GM23338 (cell line): ENCODE measurements around the gene SERPINH1. TPM values are rescaled to one million over a fixed set of nuclear protein-coding genes. Genes with fewer than 3 reads are reported as not detected.

Source experiments
- ATAC-seq: fragments of 200-7000 bp; cut with Tn5 transposase; 3 replicates; pipeline ENCODE4 v1.9.1; 2020
- DNase-seq: peaks from one replicate; pipeline ENCODE4 v3.0.0-alpha.2; 2015; ENCODE audit warnings: low spot score
- H2AFZ ChIP-seq: fragments of 200-600 bp; sonication (generic); 2 replicates; pipeline ENCODE4 v1.8.0; 2016; ENCODE audit warnings: antibody characterized with exemption, mild to moderate bottlenecking, moderate library complexity
- H3F3A ChIP-seq: fragments of 200-600 bp; sonication (generic); replicated peaks from 2 replicates; pipeline ENCODE4 v1.8.0; 2017; ENCODE audit warnings: antibody characterized with exemption, mixed run types, low read depth
- H3K27ac ChIP-seq: fragments of 200-600 bp; sonication (generic); 2 replicates; pipeline ENCODE4 v1.6.1; 2016; ENCODE audit warnings: low read depth
- H3K27me3 ChIP-seq: fragments of 200-600 bp; sonication (generic); 2 replicates; pipeline ENCODE4 v1.8.0; 2016; ENCODE audit warnings: mild to moderate bottlenecking, mixed run types, moderate library complexity; ENCODE audit not compliant: insufficient read depth
- H3K36me3 ChIP-seq: fragments of 200-600 bp; sonication (generic); 2 replicates; pipeline ENCODE4 v1.8.0; 2016; ENCODE audit warnings: mild to moderate bottlenecking; ENCODE audit not compliant: insufficient read depth
- H3K4me1 ChIP-seq: fragments of 200-600 bp; sonication (generic); 2 replicates; pipeline ENCODE4 v1.8.0; 2016; ENCODE audit warnings: mild to moderate bottlenecking, moderate library complexity; ENCODE audit not compliant: insufficient read depth
- H3K4me2 ChIP-seq: fragments of 200-600 bp; sonication (generic); 2 replicates; pipeline ENCODE4 v1.7.1; 2017; ENCODE audit warnings: mixed run types
- H3K4me3 ChIP-seq: fragments of 200-600 bp; sonication (generic); 2 replicates; pipeline ENCODE4 v1.6.1; 2016; ENCODE audit warnings: mixed run types
- H3K79me2 ChIP-seq: fragments of 200-600 bp; sonication (generic); replicated peaks from 2 replicates; pipeline ENCODE4 v1.8.0; 2017; ENCODE audit warnings: mild to moderate bottlenecking; ENCODE audit not compliant: insufficient read depth
- H3K9me2 ChIP-seq: fragments of 200-600 bp; sonication (generic); 2 replicates; pipeline ENCODE4 v1.8.0; 2017; ENCODE audit not compliant: insufficient read depth
- H4K20me1 ChIP-seq: fragments of 200-600 bp; sonication (generic); replicated peaks from 2 replicates; pipeline ENCODE4 v1.8.0; 2017; ENCODE audit warnings: mild to moderate bottlenecking; ENCODE audit not compliant: insufficient read depth
- H3K27ac Mint-ChIP-seq: 2 replicates; pipeline ENCODE4 v1.8.0; 2020; ENCODE audit warnings: inconsistent platforms, mild to moderate bottlenecking, moderate library complexity, mixed read lengths
- H3K27me3 Mint-ChIP-seq: 3 replicates; pipeline ENCODE4 v1.8.0; 2022; ENCODE audit warnings: low read depth, mild to moderate bottlenecking, moderate library complexity, mixed read lengths, inconsistent platforms; ENCODE audit not compliant: insufficient read depth, poor library complexity
- H3K36me3 Mint-ChIP-seq: 3 replicates; pipeline ENCODE4 v1.8.0; 2021; ENCODE audit warnings: low read depth, mild to moderate bottlenecking, inconsistent platforms, moderate library complexity, mixed read lengths
- H3K4me1 Mint-ChIP-seq: 3 replicates; pipeline ENCODE4 v1.8.0; 2020; ENCODE audit warnings: mild to moderate bottlenecking, inconsistent platforms, mixed read lengths
- H3K4me3 Mint-ChIP-seq: 3 replicates; pipeline ENCODE4 v1.8.0; 2021; ENCODE audit warnings: moderate library complexity, mild to moderate bottlenecking, inconsistent platforms, mixed read lengths
- H3K9me3 Mint-ChIP-seq: 3 replicates; pipeline ENCODE4 v1.8.0; 2020; ENCODE audit warnings: moderate library complexity, mild to moderate bottlenecking, inconsistent platforms, mixed read lengths
- CREB1 ChIP-seq: fragments of 250-450 bp; sonication (Bioruptor Pico); IDR thresholded peaks from 2 replicates; pipeline ENCODE4 v1.5.0; 2020; ENCODE audit warnings: low read depth, mild to moderate bottlenecking, moderate library complexity
- CTCF ChIP-seq, 2 experiments: fragments of 200-600 bp in 1 of 2; sonication (generic) in 1 of 2; conservative IDR thresholded peaks; 2 replicates each; pipeline versions ENCODE4 v1.5.1 to v1.6.1; 2016 to 2017; ENCODE audit warnings: antibody characterized with exemption in 2 of 2, low read depth in 2 of 2, mild to moderate bottlenecking in 2 of 2, moderate library complexity in 1 of 2
- ETS1 ChIP-seq: IDR thresholded peaks from 2 replicates; pipeline ENCODE4 v1.6.1; 2016; ENCODE audit warnings: antibody characterized with exemption
- EZH2 ChIP-seq: fragments of 200-600 bp; sonication (generic); IDR thresholded peaks from one replicate; pipeline ENCODE4 v1.8.0; 2017; ENCODE audit warnings: antibody characterized with exemption, mild to moderate bottlenecking, low read depth; ENCODE audit not compliant: unreplicated experiment
- EZH2phosphoT487 ChIP-seq: fragments of 200-600 bp; sonication (generic); IDR thresholded peaks from one replicate; pipeline ENCODE4 v1.8.1; 2018; ENCODE audit warnings: antibody characterized with exemption; ENCODE audit not compliant: unreplicated experiment
- JUNB ChIP-seq: IDR thresholded peaks from one replicate; pipeline ENCODE4 v1.6.1; 2016; ENCODE audit warnings: antibody characterized with exemption; ENCODE audit not compliant: unreplicated experiment
- POLR2AphosphoS5 ChIP-seq: IDR thresholded peaks from 2 replicates; pipeline ENCODE4 v1.6.1; 2016; ENCODE audit warnings: antibody characterized with exemption, low read depth
- STAT1 ChIP-seq: IDR thresholded peaks from one replicate; pipeline ENCODE4 v1.6.1; 2016; ENCODE audit warnings: antibody characterized with exemption; ENCODE audit not compliant: unreplicated experiment
- ZNF114 ChIP-seq: fragments of 250-450 bp; sonication (Bioruptor Pico); IDR thresholded peaks from 2 replicates; pipeline ENCODE4 v1.5.0; 2020; ENCODE audit warnings: mild to moderate bottlenecking, moderate library complexity
- ZNF331 ChIP-seq: fragments of 250-450 bp; sonication (Bioruptor Pico); IDR thresholded peaks from 2 replicates; pipeline ENCODE4 v1.5.0; 2020; ENCODE audit warnings: low read depth, mild to moderate bottlenecking, moderate library complexity
- ZNF462 ChIP-seq: fragments of 250-450 bp; sonication (Bioruptor Pico); IDR thresholded peaks from 2 replicates; pipeline ENCODE4 v1.5.0; 2020; ENCODE audit warnings: mild to moderate bottlenecking, moderate library complexity
- polyA plus RNA-seq: library from polyadenylated mRNA; unstranded; fragments of >200 nt; fragmentation: Nextera tagmentation; extraction: Ambion mirVana; gene quantifications from 2 replicates; pipeline ENCODE4 v1.2.1, GENCODE V29; 2016
- total RNA-seq: library from RNA; depleted of rRNA; stranded (reverse); fragments of >200 nt; shearing (Covaris generic); gene quantifications from 2 replicates; pipeline ENCODE4 v1.2.3, GENCODE V29; 2014

Gene SERPINH1
- total and polyA plus RNA-seq, 2 experiments from 2014 or later = 238 to 1,217 TPM

DNA sequence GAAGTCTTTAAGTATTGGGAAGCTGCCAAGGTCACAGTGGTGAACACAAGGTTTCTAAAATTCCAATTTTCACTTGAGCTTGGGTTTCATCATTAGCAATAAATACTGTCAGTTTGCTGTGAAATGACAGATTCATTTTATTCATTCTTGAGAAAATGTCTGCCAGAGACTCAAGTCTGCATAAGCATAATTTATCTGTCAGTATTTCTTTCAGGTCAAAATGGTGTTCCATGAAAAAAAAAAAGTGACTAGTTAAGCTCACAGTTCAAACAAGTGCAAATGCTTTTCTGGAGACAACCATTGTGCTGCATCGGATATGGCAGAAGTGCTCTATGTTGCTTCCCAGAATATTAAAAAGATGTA lies 28.2 kb upstream of the SERPINH1 start:
- Mint-ChIP-seq H3K4me3 (no peak overlapping the region), H3K27me3 (peaks cover 18% of the 10 kb centered on the region), H3K36me3 (no peaks in the 10 kb centered on the region), H3K4me1 (peaks cover 14% of the 10 kb centered on the region), H3K9me3 (no peaks in the 10 kb centered on the region), H3K27ac (no peak overlapping the region)
- Histone ChIP-seq H2AFZ (no peak overlapping the region), H3K27ac (no peak overlapping the region), H3K79me2 (no peaks in the 10 kb centered on the region), H3K4me1 (peaks cover 4% of the 10 kb centered on the region; the same call in 1 of the 2 replicates), H3F3A (no peaks in the 10 kb centered on the region), H3K36me3 (no peaks in the 10 kb centered on the region), H3K9me2 (no peaks in the 10 kb centered on the region), H3K4me2 (no peak overlapping the region), H3K27me3 (no peaks in the 10 kb centered on the region), H3K4me3 (no peak overlapping the region), H4K20me1 (no peaks in the 10 kb centered on the region)
- no peak for ATAC-seq
- no peak for TF ChIP-seq EZH2
- no peak for DNase-seq

- H3K4me2 ChIP-seq = no peak overlapping the region
- H3K79me2 ChIP-seq = no peaks in the 10 kb centered on the region
- Mint-ChIP-seq H3K27ac (no peak overlapping the region), H3K27me3 (peaks cover 16% of the 10 kb centered on the region), H3K9me3 (no peaks in the 10 kb centered on the region), H3K4me1 (peaks cover 19% of the 10 kb centered on the region), H3K4me3 (no peak overlapping the region), H3K36me3 (no peaks in the 10 kb centered on the region)
- DNase-seq (no peak), ATAC-seq (no peak)
- no peak overlapping the region for H3K4me3 ChIP-seq
- H3F3A ChIP-seq = no peaks in the 10 kb centered on the region
- no peaks in the 10 kb centered on the region for H3K36me3 ChIP-seq
- H3K27me3 ChIP-seq = no peaks in the 10 kb centered on the region
- no peak overlapping the region for H2AFZ ChIP-seq
- H4K20me1 ChIP-seq = no peaks in the 10 kb centered on the region
- H3K4me1 ChIP-seq = peaks cover 4% of the 10 kb centered on the region; the same call in 1 of the 2 replicates
- H3K27ac ChIP-seq = no peak overlapping the region
- H3K9me2 ChIP-seq = no peaks in the 10 kb centered on the region
- TF ChIP-seq ZNF331 = no peak
- no peak for TF ChIP-seq ZNF114 (CRISPR knock-in tag)
- no peak for TF ChIP-seq JUNB
- TF ChIP-seq ZNF462 (CRISPR knock-in tag) = no peak
- TF ChIP-seq CTCF (conservative IDR thresholded peaks at IDR 0.05; ENCODE audit: low read depth in 2 of 2) = no peak
- no peak for TF ChIP-seq STAT1
- no peak for TF ChIP-seq EZH2phosphoT487
- no peak for TF ChIP-seq ETS1
- TF ChIP-seq POLR2AphosphoS5 = no peak
- TF ChIP-seq CREB1 (CRISPR knock-in tag) = no peak
- TF ChIP-seq EZH2 = no peak
Observed at GRCh38 chr11:75534259-75535069, 27.6 kb upstream of the SERPINH1 start.
